Activated CD4-positive, alpha-beta T cell treated with anti-CD3 and anti-CD28 coated beads, Interleukin-2, Interleukin-6, amounts not matched to agents 100 ng/mL and 50 ng/mL, durations not matched to agents 16 hours and 8 hours (primary cell): ENCODE measurements around the gene MEI1.

Experiments
- DNase-seq: peaks from one replicate; pipeline ENCODE4 v3.0.0-alpha.2; 2020

Gene MEI1

DNA sequence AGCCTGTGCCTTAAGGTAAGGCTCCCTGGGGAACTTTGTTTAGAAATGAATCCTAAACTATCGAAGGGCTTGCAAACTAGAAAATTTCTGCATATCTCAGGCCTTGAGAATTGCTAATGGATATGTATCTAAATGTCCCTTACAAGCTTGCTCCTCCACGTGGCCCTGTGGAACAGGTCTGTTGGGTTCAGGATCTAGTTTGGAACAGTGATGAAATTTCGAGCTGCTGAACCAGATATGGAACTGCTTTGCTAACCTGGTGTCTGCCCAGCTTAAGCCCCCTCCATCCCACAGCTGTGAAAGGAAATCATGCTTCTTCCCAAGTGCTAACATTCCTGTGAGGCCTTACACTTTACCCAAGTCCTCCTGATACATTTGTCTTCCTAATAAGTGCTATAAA is 145.2 kb downstream of the MEI1 start:
- no peak for DNase-seq

DNA sequence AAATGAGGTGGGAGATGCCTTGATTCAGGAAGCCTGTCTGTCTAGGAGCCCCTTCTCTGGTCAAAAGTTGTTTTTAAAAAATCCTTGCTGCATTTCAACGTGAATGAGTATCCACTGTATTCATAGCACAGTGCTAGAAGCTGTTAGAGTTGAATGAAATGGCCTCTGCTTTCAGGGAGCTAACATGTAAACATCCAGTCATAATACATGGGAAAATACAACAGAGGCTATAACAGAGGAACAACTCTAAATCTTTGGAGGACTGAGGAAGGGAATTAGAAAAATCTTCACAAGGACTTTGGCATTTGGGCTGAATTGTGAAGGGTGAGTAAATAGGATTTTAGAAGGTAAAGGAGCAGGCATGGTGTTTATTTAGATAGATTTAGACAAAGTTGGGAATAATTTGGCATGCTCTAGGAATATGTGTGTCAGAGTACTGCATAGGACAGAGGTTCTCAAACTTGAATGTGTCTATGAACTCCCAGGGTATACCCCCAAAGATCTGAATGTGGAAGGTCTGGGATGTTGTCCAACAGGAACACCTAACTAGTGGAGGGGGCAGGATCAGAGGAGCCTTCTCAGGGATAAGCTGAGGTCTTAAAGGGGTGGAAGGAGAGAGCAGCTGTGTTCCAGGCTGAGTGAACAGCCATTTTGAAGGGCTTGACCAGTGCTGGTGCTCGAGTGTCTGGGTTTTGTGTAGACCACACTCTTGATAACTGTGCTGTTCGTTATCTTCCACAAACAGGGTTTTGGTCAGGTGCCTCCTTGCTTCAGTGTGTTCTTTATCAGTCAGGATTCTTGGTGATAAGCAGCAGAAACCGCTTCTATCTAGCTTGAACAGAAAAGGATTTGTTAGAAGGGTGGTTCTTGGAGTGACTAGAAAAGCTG is 146.3 kb downstream of the MEI1 start:
- DNase-seq, result no peak

DNA sequence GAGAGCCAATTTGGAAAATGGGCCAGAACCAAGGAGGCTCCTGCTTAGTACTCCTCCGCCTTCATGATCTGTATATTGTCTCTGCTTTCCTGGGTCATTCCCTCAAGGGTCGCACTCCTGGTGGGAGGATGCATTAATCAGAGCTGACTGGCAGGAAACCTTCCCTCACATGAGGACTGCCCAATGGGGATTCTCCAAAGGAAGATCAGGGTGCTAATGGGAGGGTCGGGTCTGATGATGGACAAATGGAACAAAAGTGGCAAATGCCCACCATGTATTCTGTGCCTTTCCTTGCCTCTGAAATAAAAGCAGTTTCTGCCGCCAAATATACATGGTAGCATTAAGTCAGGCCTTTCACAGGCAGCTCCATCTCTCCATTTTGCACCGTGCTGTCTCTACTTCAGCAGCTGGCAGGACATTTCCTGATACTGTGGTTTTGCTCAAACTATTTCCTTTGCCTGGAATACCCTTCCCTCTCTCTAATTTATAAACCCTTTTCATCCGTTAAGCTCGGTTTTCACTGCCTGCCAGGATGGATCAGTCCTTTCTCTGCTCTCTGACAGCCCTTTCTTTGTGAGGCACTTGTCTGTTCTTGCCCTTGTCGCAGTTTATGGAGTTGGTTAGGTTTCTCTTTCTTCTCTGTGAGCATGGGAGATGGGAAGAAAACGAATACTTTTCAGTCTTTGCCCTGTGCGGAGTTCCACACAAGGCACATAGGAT is 147.1 kb downstream of the MEI1 start:
- DNase-seq, result no peak

DNA sequence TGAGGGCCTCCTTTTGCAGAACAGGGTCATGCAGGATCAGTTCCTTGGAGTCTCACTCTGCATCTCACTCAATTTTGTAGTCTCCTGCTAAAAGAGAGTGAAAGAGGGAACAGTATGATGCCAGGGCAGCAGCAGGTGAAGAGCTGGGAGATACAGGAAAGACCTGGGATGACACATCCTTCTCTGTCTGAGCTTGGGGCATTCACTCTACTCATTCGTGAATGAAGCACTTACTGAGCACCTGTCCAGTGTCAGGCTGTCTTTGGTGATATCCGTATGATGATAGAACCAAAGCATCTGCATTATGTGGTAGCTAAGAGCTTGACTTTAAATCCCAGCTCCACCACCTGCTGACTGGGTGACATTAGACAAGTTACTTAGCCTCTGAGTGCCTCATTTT is 148.0 kb downstream of the MEI1 start:
- DNase-seq, result no peak

DNA sequence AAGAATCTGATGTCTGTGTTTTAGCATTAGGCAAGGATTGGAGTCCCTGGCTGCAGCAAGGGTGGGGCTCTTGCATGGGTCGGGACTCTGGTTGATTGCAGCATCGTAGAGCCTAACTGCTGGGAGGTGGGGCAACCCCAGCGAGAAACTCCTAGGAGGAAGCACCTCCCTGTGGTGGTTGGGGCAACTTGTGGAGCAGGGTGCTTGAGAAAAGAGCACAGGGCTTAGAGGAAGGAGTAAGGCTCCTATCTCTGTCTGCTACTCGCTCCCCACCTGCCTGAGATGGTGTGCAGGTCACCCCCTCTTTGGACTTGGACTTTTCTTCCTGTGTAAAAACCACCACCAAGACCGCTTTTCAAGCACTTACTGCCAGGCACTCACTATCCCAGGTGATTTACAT is 149.2 kb downstream of the MEI1 start:
- DNase-seq, result no peak
